ENCODE data around the gene MLNR. TPM values are rescaled to one million over a fixed set of nuclear protein-coding genes. Genes with fewer than 3 reads are reported as not detected.

The MLNR gene
- polyA plus RNA-seq = not detected

GRCh38 chr13:49220036-49220855 lies at the start of gene MLNR:
Gene MLNR, plus strand, starts transcription at chr13:49220338. Its CDS starts 0 bp downstream, at chr13:49220338.
- Histone ChIP-seq H3K9me3 (ENCODE audit: control insufficient read depth in 2 of 2, insufficient read depth in 1 of 2, low read depth in 1 of 2, low read length in 1 of 2) (peaks cover 0 to 3% of the 10 kb centered on the region in 2 donors), H3K27ac (ENCODE audit: low read depth in 2 of 2, low read length in 1 of 2) (no peak within 1 kb of the TSS), H3K36me3 (ENCODE audit: control insufficient read depth in 2 of 2, insufficient read depth in 2 of 2, low read length in 1 of 2) (no peaks in the 10 kb centered on the region), H3K4me1 (ENCODE audit: control insufficient read depth in 2 of 2, insufficient read depth in 2 of 2, low read length in 1 of 2) (peaks cover 7 to 15% of the 10 kb centered on the region in 2 donors), H3K4me3 (ENCODE audit: low read depth in 1 of 2, low read length in 2 of 2) (peak within 1 kb of the TSS; percentile 44 to 55), H3K27me3 (ENCODE audit: control insufficient read depth in 1 of 2, insufficient read depth in 2 of 2, low read length in 2 of 2) (peaks cover 0 to 12% of the 10 kb centered on the region in 2 donors)
- WGBS, 2 donors = 4 to 5% methylated on average over 84 to 111 of the region's 111 CpGs

GRCh38 chr13:49171359-49171758 lies 48.8 kb upstream of the MLNR start:
- Histone ChIP-seq H3K4me1 (ENCODE audit: control insufficient read depth in 2 of 2, insufficient read depth in 2 of 2, low read length in 1 of 2) (no peaks in the 10 kb centered on the region), H3K36me3 (ENCODE audit: control insufficient read depth in 2 of 2, insufficient read depth in 2 of 2, low read length in 1 of 2) (peaks cover 0 to 2% of the 10 kb centered on the region in 2 donors), H3K27ac (ENCODE audit: low read depth in 2 of 2, low read length in 1 of 2) (no peak overlapping the region), H3K4me3 (ENCODE audit: low read depth in 1 of 2, low read length in 2 of 2) (no peak overlapping the region), H3K9me3 (ENCODE audit: control insufficient read depth in 2 of 2, insufficient read depth in 1 of 2, low read depth in 1 of 2, low read length in 1 of 2) (no peaks in the 10 kb centered on the region), H3K27me3 (ENCODE audit: control insufficient read depth in 1 of 2, insufficient read depth in 2 of 2, low read length in 2 of 2) (no peaks in the 10 kb centered on the region)

GRCh38 chr13:49183672-49184325 lies 36.3 kb upstream of the MLNR start:
- Histone ChIP-seq H3K4me1 (ENCODE audit: control insufficient read depth in 2 of 2, insufficient read depth in 2 of 2, low read length in 1 of 2) (no peaks in the 10 kb centered on the region), H3K4me3 (ENCODE audit: low read depth in 1 of 2, low read length in 2 of 2) (no peak overlapping the region), H3K27me3 (ENCODE audit: control insufficient read depth in 1 of 2, insufficient read depth in 2 of 2, low read length in 2 of 2) (no peaks in the 10 kb centered on the region), H3K36me3 (ENCODE audit: control insufficient read depth in 2 of 2, insufficient read depth in 2 of 2, low read length in 1 of 2) (peaks cover 2 to 4% of the 10 kb centered on the region in 2 donors), H3K27ac (ENCODE audit: low read depth in 2 of 2, low read length in 1 of 2) (no peak overlapping the region), H3K9me3 (ENCODE audit: control insufficient read depth in 2 of 2, insufficient read depth in 1 of 2, low read depth in 1 of 2, low read length in 1 of 2) (no peaks in the 10 kb centered on the region)
- WGBS, 2 donors = 67 to 71% methylated on average over 1 of the region's 1 CpG

GRCh38 chr13:49184621-49185020 lies 35.5 kb upstream of the MLNR start:
- Histone ChIP-seq H3K36me3 (ENCODE audit: control insufficient read depth in 2 of 2, insufficient read depth in 2 of 2, low read length in 1 of 2) (peaks cover 2 to 4% of the 10 kb centered on the region in 2 donors), H3K27ac (ENCODE audit: low read depth in 2 of 2, low read length in 1 of 2) (no peak overlapping the region), H3K9me3 (ENCODE audit: control insufficient read depth in 2 of 2, insufficient read depth in 1 of 2, low read depth in 1 of 2, low read length in 1 of 2) (no peaks in the 10 kb centered on the region), H3K4me3 (ENCODE audit: low read depth in 1 of 2, low read length in 2 of 2) (no peak overlapping the region), H3K4me1 (ENCODE audit: control insufficient read depth in 2 of 2, insufficient read depth in 2 of 2, low read length in 1 of 2) (no peaks in the 10 kb centered on the region), H3K27me3 (ENCODE audit: control insufficient read depth in 1 of 2, insufficient read depth in 2 of 2, low read length in 2 of 2) (no peaks in the 10 kb centered on the region)
- WGBS, 2 donors = 79 to 80% methylated on average over 4 of the region's 4 CpGs

GRCh38 chr13:49185264-49185663 lies 34.9 kb upstream of the MLNR start:
- H3K4me3 ChIP-seq (ENCODE audit: low read depth in 1 of 2, low read length in 2 of 2) = no peak overlapping the region
- H3K27me3 ChIP-seq (ENCODE audit: control insufficient read depth in 1 of 2, insufficient read depth in 2 of 2, low read length in 2 of 2) = no peaks in the 10 kb centered on the region
- peaks cover 2 to 4% of the 10 kb centered on the region in 2 donors for H3K36me3 ChIP-seq (ENCODE audit: control insufficient read depth in 2 of 2, insufficient read depth in 2 of 2, low read length in 1 of 2)
- WGBS, 2 donors = 42 to 47% methylated on average over 1 of the region's 1 CpG
- H3K27ac ChIP-seq (ENCODE audit: low read depth in 2 of 2, low read length in 1 of 2) = no peak overlapping the region
- H3K4me1 ChIP-seq (ENCODE audit: control insufficient read depth in 2 of 2, insufficient read depth in 2 of 2, low read length in 1 of 2) = no peaks in the 10 kb centered on the region
- no peaks in the 10 kb centered on the region for H3K9me3 ChIP-seq (ENCODE audit: control insufficient read depth in 2 of 2, insufficient read depth in 1 of 2, low read depth in 1 of 2, low read length in 1 of 2)

- H3K27me3 ChIP-seq (ENCODE audit: control insufficient read depth in 1 of 2, insufficient read depth in 2 of 2, low read length in 2 of 2) = no peaks in the 10 kb centered on the region
- H3K36me3 ChIP-seq (ENCODE audit: control insufficient read depth in 2 of 2, insufficient read depth in 2 of 2, low read length in 1 of 2) = peaks cover 0 to 4% of the 10 kb centered on the region in 2 donors
- no peaks in the 10 kb centered on the region for H3K9me3 ChIP-seq (ENCODE audit: control insufficient read depth in 2 of 2, insufficient read depth in 1 of 2, low read depth in 1 of 2, low read length in 1 of 2)
- 91% methylated on average over 2 of the region's 2 CpGs for WGBS, 2 donors
- H3K4me1 ChIP-seq (ENCODE audit: control insufficient read depth in 2 of 2, insufficient read depth in 2 of 2, low read length in 1 of 2) = no peaks in the 10 kb centered on the region
- no peak overlapping the region for H3K4me3 ChIP-seq (ENCODE audit: low read depth in 1 of 2, low read length in 2 of 2)
- no peak overlapping the region for H3K27ac ChIP-seq (ENCODE audit: low read depth in 2 of 2, low read length in 1 of 2)
Observed at GRCh38 chr13:49190901-49191300, 29.2 kb upstream of the MLNR start.

GRCh38 chr13:49206641-49207040 lies 13.5 kb upstream of the MLNR start:
- H3K4me3 ChIP-seq (ENCODE audit: low read depth in 1 of 2, low read length in 2 of 2) = no peak overlapping the region
- no peaks in the 10 kb centered on the region for H3K9me3 ChIP-seq (ENCODE audit: control insufficient read depth in 2 of 2, insufficient read depth in 1 of 2, low read depth in 1 of 2, low read length in 1 of 2)
- H3K4me1 ChIP-seq (ENCODE audit: control insufficient read depth in 2 of 2, insufficient read depth in 2 of 2, low read length in 1 of 2) = no peaks in the 10 kb centered on the region
- H3K27ac ChIP-seq (ENCODE audit: low read depth in 2 of 2, low read length in 1 of 2) = no peak overlapping the region
- H3K27me3 ChIP-seq (ENCODE audit: control insufficient read depth in 1 of 2, insufficient read depth in 2 of 2, low read length in 2 of 2) = no peaks in the 10 kb centered on the region
- peaks cover 3 to 6% of the 10 kb centered on the region in 2 donors for H3K36me3 ChIP-seq (ENCODE audit: control insufficient read depth in 2 of 2, insufficient read depth in 2 of 2, low read length in 1 of 2)
- WGBS, 2 donors = 92 to 93% methylated on average over 3 of the region's 3 CpGs

- Histone ChIP-seq H3K9me3 (ENCODE audit: control insufficient read depth in 2 of 2, insufficient read depth in 1 of 2, low read depth in 1 of 2, low read length in 1 of 2) (no peaks in the 10 kb centered on the region), H3K4me3 (ENCODE audit: low read depth in 1 of 2, low read length in 2 of 2) (no peak overlapping the region), H3K27me3 (ENCODE audit: control insufficient read depth in 1 of 2, insufficient read depth in 2 of 2, low read length in 2 of 2) (no peaks in the 10 kb centered on the region), H3K4me1 (ENCODE audit: control insufficient read depth in 2 of 2, insufficient read depth in 2 of 2, low read length in 1 of 2) (no peaks in the 10 kb centered on the region), H3K27ac (ENCODE audit: low read depth in 2 of 2, low read length in 1 of 2) (no peak overlapping the region), H3K36me3 (ENCODE audit: control insufficient read depth in 2 of 2, insufficient read depth in 2 of 2, low read length in 1 of 2) (peaks cover 3 to 5% of the 10 kb centered on the region in 2 donors)
- WGBS, 2 donors = 95 to 99% methylated on average over 4 of the region's 4 CpGs
Observed at GRCh38 chr13:49208619-49209018, 11.5 kb upstream of the MLNR start.

GRCh38 chr13:49210114-49210513 lies 10.0 kb upstream of the MLNR start:
- WGBS, 2 donors = 88 to 91% methylated on average over 1 of the region's 1 CpG

More at GRCh38 chr13:49210114-49210513, 10.0 kb upstream of the MLNR start:
- Histone ChIP-seq H3K4me1 (ENCODE audit: control insufficient read depth in 2 of 2, insufficient read depth in 2 of 2, low read length in 1 of 2) (no peaks in the 10 kb centered on the region), H3K36me3 (ENCODE audit: control insufficient read depth in 2 of 2, insufficient read depth in 2 of 2, low read length in 1 of 2) (peaks cover 3% of the 10 kb centered on the region in 2 donors), H3K9me3 (ENCODE audit: control insufficient read depth in 2 of 2, insufficient read depth in 1 of 2, low read depth in 1 of 2, low read length in 1 of 2) (no peaks in the 10 kb centered on the region), H3K27ac (ENCODE audit: low read depth in 2 of 2, low read length in 1 of 2) (no peak overlapping the region), H3K4me3 (ENCODE audit: low read depth in 1 of 2, low read length in 2 of 2) (no peak overlapping the region), H3K27me3 (ENCODE audit: control insufficient read depth in 1 of 2, insufficient read depth in 2 of 2, low read length in 2 of 2) (no peaks in the 10 kb centered on the region)
